HG02610 (cell line): ENCODE results near the gene ZNF565.
"Not testable (repeated sequence)": the region's sequence is repeated elsewhere in the genome, so short reads cannot be mapped to it uniquely, and the experiment has no call there.

Experiments
- ATAC-seq: cut with Tn5 transposase; IDR thresholded peaks from one replicate; pipeline ENCODE4 v1.9.1; 2021; ENCODE audit warnings: mild to moderate bottlenecking, moderate library complexity; ENCODE audit not compliant: unreplicated experiment

Gene ZNF565

DNA sequence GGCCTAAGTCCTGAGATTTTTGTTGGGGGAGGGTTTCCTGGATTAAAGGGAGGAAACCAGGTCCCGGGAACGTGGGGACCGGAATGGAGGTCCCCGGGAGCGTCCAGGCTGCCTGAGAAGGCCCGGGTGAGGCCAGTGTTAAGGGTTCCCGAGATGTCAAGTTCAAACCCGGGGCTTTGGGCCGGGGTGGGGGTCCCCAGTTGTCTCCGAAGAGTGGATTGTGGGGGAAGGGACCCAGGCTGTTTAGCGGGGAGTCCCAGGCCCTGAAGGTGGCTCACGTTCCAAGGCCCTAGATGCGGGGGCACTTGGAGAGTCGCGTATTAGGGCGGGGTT, 62.5 kb downstream of the ZNF565 start:
- no peak for ATAC-seq

DNA sequence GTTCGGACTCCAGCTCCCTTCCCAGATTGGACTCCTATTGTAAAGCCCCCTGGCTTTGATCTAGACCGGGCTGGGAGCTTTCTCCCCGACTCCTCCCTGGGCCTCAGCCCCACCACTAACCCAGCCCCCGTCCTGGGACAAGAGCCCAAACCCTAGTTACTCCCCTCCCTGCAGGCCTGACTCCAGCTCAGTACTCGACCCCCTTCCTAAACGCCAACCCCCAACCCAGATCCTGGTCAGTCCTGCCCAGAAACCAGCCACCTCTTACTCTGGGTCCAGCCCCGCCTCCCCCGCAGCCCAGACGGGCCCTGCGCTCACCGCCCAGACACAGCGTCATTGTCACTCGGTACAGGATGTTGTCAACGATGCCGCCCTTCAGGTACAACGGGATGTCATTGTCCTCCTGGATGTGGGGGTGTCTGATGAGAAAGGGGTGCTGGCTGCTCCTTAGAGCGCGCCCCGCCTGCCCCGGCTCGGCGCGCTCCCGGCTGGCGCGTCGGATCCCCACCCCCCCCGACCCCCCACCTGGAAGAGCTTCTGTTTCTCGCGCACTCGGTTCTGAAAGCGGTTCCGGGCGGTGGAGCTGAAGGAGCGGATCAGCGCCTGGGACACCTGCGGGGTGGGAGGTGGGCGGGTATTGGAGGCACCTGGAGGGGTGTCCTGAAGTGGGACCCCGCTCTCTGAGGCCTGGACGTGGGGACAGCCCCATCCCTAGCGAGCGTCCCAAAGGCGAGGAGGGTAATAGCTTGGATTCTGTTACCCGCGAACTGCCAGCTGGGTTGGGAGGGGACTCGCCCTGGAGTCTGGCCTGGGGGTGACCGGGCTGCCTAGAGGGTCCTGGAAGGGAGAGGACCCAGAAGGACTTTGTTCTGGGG, 63.1 kb downstream of the ZNF565 start:
- no peak for ATAC-seq

DNA sequence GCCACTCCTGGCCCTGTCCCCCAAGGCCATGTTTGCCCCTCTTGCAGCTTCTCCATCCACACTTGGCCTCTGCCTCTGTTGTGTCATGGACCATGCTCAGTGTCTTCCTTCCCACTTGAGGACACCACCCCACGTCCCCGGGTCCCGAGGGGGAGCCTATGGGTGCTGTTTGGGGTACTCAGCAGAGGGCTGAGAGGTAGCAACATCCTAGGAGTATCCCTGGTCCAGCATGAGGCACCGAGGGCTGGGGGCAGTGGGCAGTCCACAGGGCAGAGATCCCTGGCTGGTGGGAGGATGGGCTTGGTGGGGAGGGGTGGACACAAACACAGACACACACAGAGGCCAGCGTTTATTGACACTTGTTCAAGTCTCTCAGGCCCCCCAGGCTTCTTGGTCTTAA, 63.9 kb downstream of the ZNF565 start:
- ATAC-seq: no peak

DNA sequence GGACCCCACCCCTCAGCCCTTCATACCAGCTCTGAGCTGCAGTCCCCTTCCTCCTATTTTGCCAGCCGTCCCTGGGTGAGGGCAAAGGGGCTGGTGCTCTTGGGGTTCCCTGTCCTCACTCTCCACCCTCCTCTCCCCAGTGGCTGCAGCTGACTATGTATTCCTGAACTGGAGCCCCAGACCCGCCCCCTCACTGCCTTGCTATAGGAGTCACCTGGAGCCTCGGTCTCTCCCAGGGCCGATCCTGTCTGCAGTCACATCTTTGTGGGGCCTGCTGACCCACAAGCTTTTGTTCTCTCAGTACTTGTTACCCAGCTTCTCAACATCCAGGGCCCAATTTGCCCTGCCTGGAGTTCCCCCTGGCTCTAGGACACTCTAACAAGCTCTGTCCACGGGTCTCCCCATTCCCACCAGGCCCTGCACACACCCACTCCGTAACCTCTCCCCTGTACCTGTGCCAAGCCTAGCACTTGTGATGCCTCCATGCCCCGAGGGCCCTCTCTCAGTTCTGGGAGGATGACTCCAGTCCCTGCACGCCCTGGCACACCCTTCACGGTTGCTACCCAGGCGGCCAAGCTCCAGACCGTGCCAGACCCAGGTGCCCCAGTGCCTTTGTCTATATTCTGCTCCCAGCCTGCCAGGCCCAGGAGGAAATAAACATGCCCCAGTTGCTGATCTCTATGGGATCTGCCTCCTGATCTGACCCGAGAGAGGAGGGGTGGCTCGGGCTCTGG, 64.6 kb downstream of the ZNF565 start:
- no peak for ATAC-seq

DNA sequence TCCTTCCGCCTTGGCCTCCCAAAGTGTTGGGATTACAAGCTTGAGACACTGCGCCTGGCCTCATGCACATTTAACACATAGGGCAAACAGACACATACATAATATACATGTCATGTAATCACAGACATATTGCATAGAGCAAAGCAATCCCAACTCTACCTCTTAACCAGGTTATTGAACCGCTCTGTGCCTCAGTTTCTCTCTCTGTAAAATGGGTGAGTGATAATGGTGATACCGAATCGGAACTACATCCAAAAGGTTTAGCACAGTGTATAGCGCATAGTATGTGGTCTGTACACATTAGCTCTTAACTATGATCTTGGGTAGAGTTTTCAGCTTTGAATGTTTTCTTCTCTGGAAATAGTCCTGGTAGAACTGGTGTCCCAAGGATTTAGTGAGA, 69.8 kb downstream of the ZNF565 start:
- ATAC-seq: no peak

DNA sequence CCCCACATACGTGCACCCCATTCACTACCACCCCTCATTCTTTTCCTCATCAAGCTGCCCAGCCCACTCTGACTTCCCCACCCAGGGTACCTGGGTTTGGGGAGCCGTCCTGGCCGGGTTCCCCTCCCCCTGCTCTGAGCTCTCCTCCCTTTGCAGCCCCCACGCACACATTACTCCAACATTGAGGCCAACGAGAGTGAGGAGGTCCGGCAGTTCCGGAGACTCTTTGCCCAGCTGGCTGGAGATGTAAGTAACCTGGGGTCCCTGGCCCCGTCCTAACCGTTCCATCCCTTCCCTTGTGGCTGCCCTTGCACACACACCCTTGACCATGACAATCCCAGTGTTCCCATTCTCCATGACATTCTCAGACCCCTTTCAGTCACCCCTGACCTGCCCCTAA, 72.0 kb downstream of the ZNF565 start:
- ATAC-seq: no peak

DNA sequence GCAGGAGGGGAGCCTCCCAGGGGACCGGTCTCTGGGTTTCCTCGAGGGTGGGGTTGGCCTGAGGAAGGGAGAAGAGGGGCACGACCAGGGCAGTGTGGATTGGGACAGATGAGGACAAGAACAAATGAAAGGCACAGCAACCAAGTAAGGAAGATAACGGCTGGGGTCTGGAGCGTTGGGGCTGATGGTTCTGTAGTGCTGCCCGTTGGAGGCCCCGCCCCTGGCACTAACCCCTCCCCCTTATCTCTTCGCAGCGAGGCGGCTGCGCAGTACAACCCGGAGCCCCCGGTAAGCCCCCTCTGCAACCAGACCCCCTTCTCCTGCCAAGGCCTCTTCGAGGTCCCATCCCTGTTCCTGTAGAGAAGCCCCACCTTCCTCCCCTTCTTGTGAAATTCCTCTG, 72.4 kb downstream of the ZNF565 start:
- no peak for ATAC-seq

DNA sequence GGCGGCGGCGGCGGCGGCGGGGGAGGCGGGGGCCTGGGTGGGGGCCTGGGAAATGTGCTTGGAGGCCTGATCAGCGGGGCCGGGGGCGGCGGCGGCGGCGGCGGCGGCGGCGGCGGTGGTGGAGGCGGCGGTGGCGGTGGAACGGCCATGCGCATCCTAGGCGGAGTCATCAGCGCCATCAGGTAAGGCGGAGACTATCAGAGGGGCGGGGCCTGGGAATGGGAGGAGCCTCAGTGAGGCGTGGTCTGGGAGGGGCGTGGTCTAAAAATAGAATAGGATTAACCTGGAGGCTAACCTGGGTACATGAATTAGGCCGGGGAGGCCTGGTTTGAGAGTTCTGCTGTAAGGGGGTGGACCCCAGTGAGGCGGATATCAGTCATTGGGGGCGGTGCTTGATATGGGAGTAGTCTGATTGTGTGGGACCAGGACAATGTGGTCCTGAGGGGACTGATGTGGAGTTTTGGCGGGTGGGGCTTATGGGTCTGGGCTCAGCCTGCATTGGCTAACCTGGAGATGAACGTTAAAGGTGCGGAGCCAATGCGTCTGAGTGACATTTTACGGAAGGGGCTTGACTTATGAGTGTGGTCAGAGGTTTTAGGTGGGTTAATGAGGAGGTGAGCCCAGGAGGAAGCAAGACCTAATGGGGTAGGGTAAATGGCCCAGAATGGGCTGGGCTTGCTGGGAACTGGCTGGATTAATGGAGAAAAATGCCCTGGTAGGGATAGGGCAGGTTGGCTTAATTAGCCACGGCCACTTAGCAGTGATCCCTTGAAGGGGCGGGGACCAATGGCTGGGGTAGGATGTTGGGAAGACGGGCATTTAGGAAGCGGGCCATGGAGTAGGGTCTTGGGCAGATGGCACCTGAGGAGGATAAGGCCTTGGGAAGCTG, 73.2 kb downstream of the ZNF565 start:
- ATAC-seq: peak; percentile 35

DNA sequence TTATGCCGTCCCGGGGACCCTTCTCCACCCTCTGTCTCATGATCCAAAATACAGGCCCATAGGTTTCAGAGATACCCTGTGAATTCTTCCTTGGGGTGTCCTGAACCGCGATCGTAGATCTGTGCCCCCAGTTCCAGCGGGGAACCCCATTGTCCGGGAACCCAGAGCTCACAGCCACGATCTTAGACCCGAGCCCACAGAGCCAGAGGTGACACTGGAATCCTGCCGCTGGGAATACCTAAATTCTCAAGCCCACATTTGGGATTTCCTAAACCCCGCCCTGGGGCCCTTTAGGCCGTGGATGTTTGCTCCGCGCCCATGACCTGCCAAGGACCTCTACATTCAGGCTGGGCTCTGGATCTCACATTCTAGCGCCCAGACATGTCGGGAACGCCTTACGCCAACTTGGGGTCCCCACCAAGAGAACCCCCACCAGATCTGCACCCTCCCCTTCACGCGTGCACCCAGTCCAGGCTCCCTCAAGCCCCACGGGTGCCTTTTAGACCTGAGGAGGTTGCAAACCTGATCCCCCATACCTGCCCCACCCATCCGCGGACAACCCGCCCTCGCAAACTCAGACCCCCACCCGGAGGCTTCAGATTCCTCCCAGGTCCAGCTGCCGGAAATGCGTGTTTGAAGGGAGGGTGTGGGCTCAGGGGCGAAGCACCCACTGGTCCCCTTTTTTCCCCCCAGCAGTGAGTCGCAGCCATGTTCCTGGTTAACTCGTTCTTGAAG, 74.0 kb downstream of the ZNF565 start:
- no peak for ATAC-seq

DNA sequence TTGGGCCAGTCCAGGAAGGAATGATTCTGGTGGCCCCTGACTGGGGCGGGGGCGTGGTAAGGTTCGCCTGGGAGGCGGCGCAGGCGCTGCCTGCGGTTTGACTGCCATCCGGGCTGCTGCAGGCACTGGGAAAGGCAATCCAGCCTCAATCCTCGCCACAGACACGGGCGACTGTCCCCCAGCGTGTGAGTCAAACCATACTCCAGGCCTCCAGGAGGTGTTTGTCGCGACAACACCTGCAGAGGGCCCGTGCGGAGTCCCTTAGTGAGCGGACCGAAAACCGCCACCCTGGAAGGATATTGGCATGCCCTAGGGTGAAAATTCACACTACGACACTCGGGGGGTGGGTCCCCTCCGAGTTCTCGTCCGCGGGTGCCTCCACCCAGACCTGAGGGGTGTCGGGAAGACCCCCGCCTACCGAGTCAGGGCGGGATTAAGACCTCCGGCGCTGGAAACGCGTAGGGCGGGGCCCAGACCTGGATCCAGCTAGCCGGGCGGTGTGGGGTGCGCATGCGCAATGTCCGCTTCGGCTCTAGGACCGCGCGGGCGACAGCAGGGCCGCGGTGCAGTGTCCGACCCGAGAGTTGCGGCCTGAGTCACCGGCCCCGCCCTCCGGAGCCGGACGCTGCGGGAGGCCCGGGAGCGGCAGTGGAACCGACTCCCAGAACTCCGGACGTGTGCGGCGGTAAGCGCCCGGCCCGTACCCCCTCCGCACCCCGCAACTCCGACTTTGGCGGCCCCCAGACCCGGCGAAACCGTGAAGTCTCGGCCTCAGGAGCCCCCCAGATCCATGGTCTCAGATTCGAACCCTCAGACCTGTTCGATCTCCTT, 74.8 kb downstream of the ZNF565 start, which contains the start of gene CAPNS1:
CAPNS1 (plus strand) TSS at position 594 of the 831 bp plus-strand sequence. CDS start 946 bp downstream, outside the sequence.
- peak; percentile 80 for ATAC-seq

DNA sequence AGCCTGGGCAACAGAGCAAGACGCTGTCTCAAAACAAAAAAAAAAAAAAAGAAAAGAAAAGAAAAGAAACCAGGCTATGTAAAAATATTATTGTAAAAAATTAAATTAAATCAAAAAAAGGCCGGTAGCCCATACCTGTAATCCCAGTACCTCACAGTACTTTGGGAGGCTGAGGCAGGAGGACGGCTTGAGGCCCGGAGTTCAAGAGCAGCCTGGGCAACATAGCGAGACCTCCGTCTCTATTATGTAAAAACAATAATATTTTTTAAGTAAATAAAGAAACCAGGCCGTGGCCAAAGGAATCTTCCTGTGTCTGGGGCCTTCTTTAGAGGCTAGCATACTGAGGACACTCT, 75.4 kb downstream of the ZNF565 start:
- no peak for ATAC-seq

DNA sequence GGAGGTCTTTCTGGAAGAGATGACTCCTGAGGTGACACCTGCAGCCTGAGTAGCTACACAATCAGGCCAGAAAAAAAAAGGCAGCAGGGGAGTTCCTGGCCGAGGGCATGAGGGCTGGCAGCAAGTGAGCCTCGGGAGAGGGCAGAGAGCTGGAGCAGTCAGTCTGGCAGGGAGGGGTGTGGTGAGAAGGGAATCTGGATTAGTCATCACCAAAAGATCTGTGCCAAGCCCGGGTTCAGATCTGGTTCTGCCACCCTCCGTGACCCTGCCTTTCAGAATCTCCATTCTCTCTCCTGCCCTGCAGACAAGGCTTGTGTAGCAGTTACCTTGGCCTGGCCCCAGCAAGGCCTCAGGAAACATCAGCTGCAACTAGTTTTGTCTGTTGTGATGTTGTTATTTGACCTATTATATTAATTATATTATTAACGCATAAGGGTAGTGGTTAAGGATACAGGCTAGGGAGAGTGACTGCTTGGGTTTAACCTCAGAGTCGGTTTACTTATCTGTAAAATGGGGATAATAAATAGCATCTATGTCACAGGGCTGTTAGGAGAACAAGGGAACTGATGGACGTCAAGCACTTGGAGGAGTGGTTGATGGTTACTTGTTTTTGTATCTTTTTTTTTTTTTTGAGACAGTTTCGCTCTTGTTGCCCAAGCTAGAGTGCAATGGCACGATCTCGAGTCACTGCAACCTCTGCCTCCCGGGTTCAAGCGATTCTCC, 77.3 kb downstream of the ZNF565 start:
- ATAC-seq: no peak

DNA sequence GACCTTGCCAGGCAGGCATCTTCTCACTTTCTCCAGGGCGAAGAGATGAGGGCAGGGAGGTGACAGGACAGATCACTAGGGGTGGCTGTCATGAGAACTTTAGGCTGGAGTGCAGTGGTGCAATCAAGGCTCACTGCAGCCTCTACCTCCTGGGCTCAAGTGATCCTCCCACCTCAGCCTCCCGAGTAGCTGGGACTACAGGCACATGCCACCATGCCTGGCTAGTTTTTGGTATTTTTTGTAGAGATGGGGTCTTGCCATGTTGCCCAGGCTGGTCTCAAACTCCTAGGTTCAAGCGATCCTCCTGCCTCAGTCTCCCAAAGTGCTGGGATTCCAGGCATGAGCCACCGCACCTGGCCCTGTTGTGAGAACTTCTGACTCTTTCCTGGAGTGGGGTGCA, 79.6 kb downstream of the ZNF565 start:
- not testable (repeated sequence) for ATAC-seq
